ENCODE results near the gene FAM3A. TPM values are rescaled to one million over a fixed set of nuclear protein-coding genes. Genes with fewer than 3 reads are reported as not detected.

FAM3A gene
- total RNA-seq, 1 donor from 2014 or later = 29.6 TPM

GRCh38 chrX:154512879-154513553, 3.0 kb downstream of the FAM3A start:
- Mint-ChIP-seq H3K4me3 (ENCODE audit: unreplicated experiment) (no peak overlapping the region), H3K27me3 (ENCODE audit: unreplicated experiment) (no peaks in the 10 kb centered on the region), H3K36me3 (ENCODE audit: low read depth, unreplicated experiment) (peaks cover 16% of the 10 kb centered on the region), H3K27ac (ENCODE audit: unreplicated experiment) (no peak overlapping the region), H3K9me3 (ENCODE audit: unreplicated experiment) (no peaks in the 10 kb centered on the region), H3K4me1 (ENCODE audit: unreplicated experiment) (peaks cover 2% of the 10 kb centered on the region)
- TF ChIP-seq CTCF (IDR thresholded peaks at IDR 0.05; ENCODE audit: unreplicated experiment) = no peak
- no peak for DNase-seq (ENCODE audit: low spot score)

- Mint-ChIP-seq H3K4me1 (ENCODE audit: unreplicated experiment) (peaks cover 2% of the 10 kb centered on the region), H3K27me3 (ENCODE audit: unreplicated experiment) (no peaks in the 10 kb centered on the region), H3K36me3 (ENCODE audit: low read depth, unreplicated experiment) (peaks cover 16% of the 10 kb centered on the region), H3K4me3 (ENCODE audit: unreplicated experiment) (no peak overlapping the region), H3K9me3 (ENCODE audit: unreplicated experiment) (no peaks in the 10 kb centered on the region), H3K27ac (ENCODE audit: unreplicated experiment) (no peak overlapping the region)
- DNase-seq (ENCODE audit: low spot score) = no peak
- TF ChIP-seq CTCF (IDR thresholded peaks at IDR 0.05; ENCODE audit: unreplicated experiment) = no peak
These were observed 4.3 kb downstream of the FAM3A start for GRCh38 chrX:154511761-154512160.

- no peaks in the 10 kb centered on the region for H3K27me3 Mint-ChIP-seq (ENCODE audit: unreplicated experiment)
- TF ChIP-seq CTCF (IDR thresholded peaks at IDR 0.05; ENCODE audit: unreplicated experiment) = no peak
- no peak overlapping the region for H3K27ac Mint-ChIP-seq (ENCODE audit: unreplicated experiment)
- H3K9me3 Mint-ChIP-seq (ENCODE audit: unreplicated experiment) = no peaks in the 10 kb centered on the region
- H3K36me3 Mint-ChIP-seq (ENCODE audit: low read depth, unreplicated experiment) = peaks cover 19% of the 10 kb centered on the region
- DNase-seq (ENCODE audit: low spot score) = no peak
- H3K4me1 Mint-ChIP-seq (ENCODE audit: unreplicated experiment) = no peaks in the 10 kb centered on the region
- H3K4me3 Mint-ChIP-seq (ENCODE audit: unreplicated experiment) = no peak overlapping the region
These were observed 6.6 kb downstream of the FAM3A start for GRCh38 chrX:154509455-154509854.

- Mint-ChIP-seq H3K27ac (ENCODE audit: unreplicated experiment) (no peak overlapping the region), H3K9me3 (ENCODE audit: unreplicated experiment) (no peaks in the 10 kb centered on the region), H3K4me3 (ENCODE audit: unreplicated experiment) (no peak overlapping the region), H3K27me3 (ENCODE audit: unreplicated experiment) (no peaks in the 10 kb centered on the region), H3K36me3 (ENCODE audit: low read depth, unreplicated experiment) (peaks cover 19% of the 10 kb centered on the region), H3K4me1 (ENCODE audit: unreplicated experiment) (no peaks in the 10 kb centered on the region)
- DNase-seq (ENCODE audit: low spot score) = no peak
- no peak for TF ChIP-seq CTCF (IDR thresholded peaks at IDR 0.05; ENCODE audit: unreplicated experiment)
These were observed 7.7 kb downstream of the FAM3A start for GRCh38 chrX:154508384-154508745.

GRCh38 chrX:154507673-154508383, 8.2 kb downstream of the FAM3A start:
- Mint-ChIP-seq H3K9me3 (ENCODE audit: unreplicated experiment) (no peaks in the 10 kb centered on the region), H3K4me3 (ENCODE audit: unreplicated experiment) (no peak overlapping the region)
- TF ChIP-seq CTCF (IDR thresholded peaks at IDR 0.05; ENCODE audit: unreplicated experiment) = no peak

More at GRCh38 chrX:154507673-154508383, 8.2 kb downstream of the FAM3A start:
- Mint-ChIP-seq H3K27ac (ENCODE audit: unreplicated experiment) (no peak overlapping the region), H3K27me3 (ENCODE audit: unreplicated experiment) (no peaks in the 10 kb centered on the region), H3K4me1 (ENCODE audit: unreplicated experiment) (no peaks in the 10 kb centered on the region), H3K36me3 (ENCODE audit: low read depth, unreplicated experiment) (peaks cover 19% of the 10 kb centered on the region)
- no peak for DNase-seq (ENCODE audit: low spot score)
